ENCODE data around the gene IMPG1.

Gene IMPG1

GRCh38 chr6:76026101-76026500 is 46.4 kb downstream of the IMPG1 start:
- TF ChIP-seq CTCF (IDR thresholded peaks at IDR 0.05; ENCODE audit: borderline replicate concordance, control extremely low read depth, extremely low read depth, insufficient read depth, missing control alignments): no peak
- in situ Hi-C loops (cut with MboI; ENCODE audit: low sequenced_read_pairs, unreplicated experiment): no loop called here
- DNase-seq (ENCODE audit: low spot score): no peak

GRCh38 chr6:76014626-76015530 is 57.6 kb downstream of the IMPG1 start:
- DNase-seq (ENCODE audit: low spot score): no peak
- in situ Hi-C loops (cut with MboI; ENCODE audit: low sequenced_read_pairs, unreplicated experiment): no loop called here
- no peak for TF ChIP-seq CTCF (IDR thresholded peaks at IDR 0.05; ENCODE audit: borderline replicate concordance, control extremely low read depth, extremely low read depth, insufficient read depth, missing control alignments)

GRCh38 chr6:76004202-76004601 is 68.3 kb downstream of the IMPG1 start:
- DNase-seq (ENCODE audit: low spot score): no peak
- in situ Hi-C loops (cut with MboI; ENCODE audit: low sequenced_read_pairs, unreplicated experiment): no loop called here
- no peak for TF ChIP-seq CTCF (IDR thresholded peaks at IDR 0.05; ENCODE audit: borderline replicate concordance, control extremely low read depth, extremely low read depth, insufficient read depth, missing control alignments)

- in situ Hi-C loops (cut with MboI; ENCODE audit: low sequenced_read_pairs, unreplicated experiment): no loop called here
- no peak for TF ChIP-seq CTCF (IDR thresholded peaks at IDR 0.05; ENCODE audit: borderline replicate concordance, control extremely low read depth, extremely low read depth, insufficient read depth, missing control alignments)
- DNase-seq (ENCODE audit: low spot score): no peak
Observed at GRCh38 chr6:76003686-76004085, 68.8 kb downstream of the IMPG1 start.

GRCh38 chr6:76003113-76003512 is 69.3 kb downstream of the IMPG1 start:
- in situ Hi-C loops (cut with MboI; ENCODE audit: low sequenced_read_pairs, unreplicated experiment): no loop called here
- no peak for DNase-seq (ENCODE audit: low spot score)
- no peak for TF ChIP-seq CTCF (IDR thresholded peaks at IDR 0.05; ENCODE audit: borderline replicate concordance, control extremely low read depth, extremely low read depth, insufficient read depth, missing control alignments)

- DNase-seq (ENCODE audit: low spot score): no peak
- in situ Hi-C loops (cut with MboI; ENCODE audit: low sequenced_read_pairs, unreplicated experiment): no loop called here
- no peak for TF ChIP-seq CTCF (IDR thresholded peaks at IDR 0.05; ENCODE audit: borderline replicate concordance, control extremely low read depth, extremely low read depth, insufficient read depth, missing control alignments)
Observed at GRCh38 chr6:76000629-76001028, 71.8 kb downstream of the IMPG1 start.
